Ascending aorta (tissue), 2 donors: Measurements from ENCODE around the gene ADK. TPM values are rescaled to one million over a fixed set of nuclear protein-coding genes. Genes with fewer than 3 reads are reported as not detected.
"Not testable (repeated sequence)": the region's sequence is repeated elsewhere in the genome, so short reads cannot be mapped to it uniquely, and the experiment has no call there.

Experiments
- DNase-seq, 2 donors: peaks; one replicate each; pipeline ENCODE4 v3.0.0-alpha.2; 2019; ENCODE audit warnings: low spot score in 2 of 2
- H3K27ac ChIP-seq, 2 donors: fragments of 200-600 bp; sonication (generic); one replicate each; pipeline ENCODE4 v1.5.1; 2016 to 2017; ENCODE audit warnings: mild to moderate bottlenecking in 1 of 2
- H3K27me3 ChIP-seq: fragments of 200-600 bp; sonication (generic); one replicate; pipeline ENCODE4 v1.5.1; 2017
- H3K36me3 ChIP-seq, 2 donors: fragments of 200-600 bp; sonication (generic); one replicate each; pipeline ENCODE4 v1.5.1; 2016
- H3K4me1 ChIP-seq, 2 donors: fragments of 200-600 bp; sonication (generic); one replicate each; pipeline ENCODE4 v1.5.1; 2016 to 2017; ENCODE audit warnings: mild to moderate bottlenecking in 1 of 2
- H3K4me3 ChIP-seq, 2 donors: fragments of 200-600 bp; sonication (generic); one replicate each; pipeline ENCODE4 v1.5.1; 2016 to 2017; ENCODE audit warnings: mild to moderate bottlenecking in 1 of 2
- H3K9me3 ChIP-seq, 2 donors: fragments of 200-600 bp; sonication (generic); one replicate each; pipeline ENCODE4 v1.5.1; 2016
- CTCF ChIP-seq, 3 experiments: fragments of 200-600 bp in 2 of 3; fragments of 450-650 bp in 1 of 3; sonication (generic) in 2 of 3; IDR thresholded peaks; one replicate each; pipeline ENCODE4 v1.5.1; 2016 to 2019; ENCODE audit warnings: antibody characterized with exemption in 3 of 3, mild to moderate bottlenecking in 1 of 3, moderate library complexity in 1 of 3
- intact Hi-C: fragments of 100-400 bp; cut with DNase I; formaldehyde crosslinking; loops from one replicate; pipeline ENCODE4 v1.15.1; 2023
- total RNA-seq: library from RNA; depleted of rRNA; stranded (reverse); fragments of >200 nt; gene quantifications from one replicate; pipeline ENCODE4 v1.1.0, GENCODE V29; 2016

ADK gene
- total RNA-seq, 1 donor from 2014 or later, result 2.4 TPM

- Histone ChIP-seq H3K27ac (no peak overlapping the region), H3K4me3 (no peak overlapping the region), H3K36me3 (no peaks in the 10 kb centered on the region), H3K4me1 (no peaks in the 10 kb centered on the region), H3K9me3 (no peaks in the 10 kb centered on the region), H3K27me3 (no peaks in the 10 kb centered on the region)
- no peak for DNase-seq
- TF ChIP-seq CTCF (IDR thresholded peaks at IDR 0.05), result no peak
- intact Hi-C loops, result no loop called here
Observed at GRCh38 chr10:74488907-74489306, 337.9 kb downstream of the ADK start.

- no peak for DNase-seq
- Histone ChIP-seq H3K27me3 (no peaks in the 10 kb centered on the region), H3K4me1 (no peaks in the 10 kb centered on the region), H3K9me3 (no peaks in the 10 kb centered on the region), H3K27ac (no peak overlapping the region), H3K36me3 (no peaks in the 10 kb centered on the region), H3K4me3 (no peak overlapping the region)
- intact Hi-C loops, result no loop called here
- no peak for TF ChIP-seq CTCF (IDR thresholded peaks at IDR 0.05)
Observed at GRCh38 chr10:74490551-74490950, 339.5 kb downstream of the ADK start.

GRCh38 chr10:74491014-74491413 lies 340.0 kb downstream of the ADK start:
- H3K27me3 ChIP-seq, result no peaks in the 10 kb centered on the region
- no peaks in the 10 kb centered on the region for H3K4me1 ChIP-seq
- no peak overlapping the region for H3K4me3 ChIP-seq
- no peaks in the 10 kb centered on the region for H3K9me3 ChIP-seq
- H3K27ac ChIP-seq, result no peak overlapping the region
- intact Hi-C loops, result no loop called here
- TF ChIP-seq CTCF (IDR thresholded peaks at IDR 0.05), result no peak
- H3K36me3 ChIP-seq, result no peaks in the 10 kb centered on the region
- no peak for DNase-seq

- DNase-seq, H3K4me3 ChIP-seq, H3K36me3 ChIP-seq, H3K27me3 ChIP-seq, H3K27ac ChIP-seq, H3K4me1 ChIP-seq, H3K9me3 ChIP-seq, intact Hi-C loops: not testable (repeated sequence)
Observed at GRCh38 chr10:74496276-74496675, 345.3 kb downstream of the ADK start.

- H3K9me3 ChIP-seq, DNase-seq, intact Hi-C loops, H3K4me3 ChIP-seq, H3K36me3 ChIP-seq, H3K27me3 ChIP-seq, H3K27ac ChIP-seq: not testable (repeated sequence)
- H3K4me1 ChIP-seq, result peaks cover 0 to 12% of the 10 kb centered on the region in 2 donors
Observed at GRCh38 chr10:74498664-74499063, 347.6 kb downstream of the ADK start.

- intact Hi-C loops, result no loop called here
- no peak overlapping the region for H3K4me3 ChIP-seq
- DNase-seq, result no peak
- H3K27ac ChIP-seq, result no peak overlapping the region
- H3K4me1 ChIP-seq, result peaks cover 0 to 12% of the 10 kb centered on the region in 2 donors
- no peaks in the 10 kb centered on the region for H3K9me3 ChIP-seq
- TF ChIP-seq CTCF (IDR thresholded peaks at IDR 0.05), result no peak
- no peaks in the 10 kb centered on the region for H3K27me3 ChIP-seq
- no peaks in the 10 kb centered on the region for H3K36me3 ChIP-seq
Observed at GRCh38 chr10:74500026-74500704, 349.1 kb downstream of the ADK start.

GRCh38 chr10:74500816-74501215 lies 349.8 kb downstream of the ADK start:
- H3K27ac ChIP-seq, result no peak overlapping the region
- H3K27me3 ChIP-seq, result no peaks in the 10 kb centered on the region
- no peaks in the 10 kb centered on the region for H3K9me3 ChIP-seq
- no peak for TF ChIP-seq CTCF (IDR thresholded peaks at IDR 0.05)
- peaks cover 0 to 12% of the 10 kb centered on the region in 2 donors for H3K4me1 ChIP-seq
- no peaks in the 10 kb centered on the region for H3K36me3 ChIP-seq
- H3K4me3 ChIP-seq, result no peak overlapping the region
- intact Hi-C loops, result no loop called here
- no peak for DNase-seq
